Thoracic aorta (tissue), 2 donors: ENCODE measurements around the gene CABP1. TPM values are rescaled to one million over a fixed set of nuclear protein-coding genes. Genes with fewer than 3 reads are reported as not detected.

Experiments used
- ATAC-seq: fragments of 150-250 bp; one replicate; pipeline ENCODE4 v1.8.0; 2017; ENCODE audit warnings: low read depth; ENCODE audit not compliant: insufficient number of reproducible peaks, low FRiP score
- DNase-seq: peaks from one replicate; pipeline ENCODE4 v3.0.0-alpha.2; 2020; ENCODE audit warnings: low spot score
- H3K27ac ChIP-seq, 2 donors: fragments of 200-600 bp; sonication (generic); 1 replicate in 1 of 2; 2 replicates in 1 of 2; pipeline ENCODE4 v1.5.1; 2016; ENCODE audit warnings: mild to moderate bottlenecking in 2 of 2, moderate library complexity in 2 of 2
- H3K27me3 ChIP-seq: fragments of 200-600 bp; sonication (generic); replicated peaks from 2 replicates; pipeline ENCODE4 v1.6.0; 2016; ENCODE audit warnings: mild to moderate bottlenecking; ENCODE audit not compliant: insufficient read depth
- H3K36me3 ChIP-seq: fragments of 200-600 bp; sonication (generic); one replicate; pipeline ENCODE4 v1.5.1; 2016
- H3K4me1 ChIP-seq, 2 donors: fragments of 200-600 bp; sonication (generic); 1 replicate in 1 of 2; 2 replicates in 1 of 2; pipeline versions ENCODE4 v1.5.1 to v1.6.0; 2016; ENCODE audit warnings: low read depth in 2 of 2, mild to moderate bottlenecking in 1 of 2; ENCODE audit not compliant: control insufficient read depth in 1 of 2
- H3K4me3 ChIP-seq: fragments of 200-600 bp; sonication (generic); 2 replicates; pipeline ENCODE4 v1.5.1; 2016; ENCODE audit warnings: mild to moderate bottlenecking
- H3K9me3 ChIP-seq: fragments of 200-600 bp; sonication (generic); 2 replicates; pipeline ENCODE4 v1.5.1; 2016
- total RNA-seq, 2 donors: library from RNA; depleted of rRNA; stranded (reverse); fragments of >200 nt; gene quantifications; one replicate each; pipeline versions ENCODE4 v1.1.0 to v1.2.3, GENCODE V29; 2016
- TF ChIP-seq, protein P1 (sequence below): fragments of 200-600 bp; sonication (generic); IDR thresholded peaks from one replicate; pipeline ENCODE4 v1.5.1; 2019; ENCODE audit warnings: antibody characterized with exemption

CABP1 gene
- total RNA-seq, 2 donors from 2014 or later = 1.4 TPM; not detected in 1

DNA sequence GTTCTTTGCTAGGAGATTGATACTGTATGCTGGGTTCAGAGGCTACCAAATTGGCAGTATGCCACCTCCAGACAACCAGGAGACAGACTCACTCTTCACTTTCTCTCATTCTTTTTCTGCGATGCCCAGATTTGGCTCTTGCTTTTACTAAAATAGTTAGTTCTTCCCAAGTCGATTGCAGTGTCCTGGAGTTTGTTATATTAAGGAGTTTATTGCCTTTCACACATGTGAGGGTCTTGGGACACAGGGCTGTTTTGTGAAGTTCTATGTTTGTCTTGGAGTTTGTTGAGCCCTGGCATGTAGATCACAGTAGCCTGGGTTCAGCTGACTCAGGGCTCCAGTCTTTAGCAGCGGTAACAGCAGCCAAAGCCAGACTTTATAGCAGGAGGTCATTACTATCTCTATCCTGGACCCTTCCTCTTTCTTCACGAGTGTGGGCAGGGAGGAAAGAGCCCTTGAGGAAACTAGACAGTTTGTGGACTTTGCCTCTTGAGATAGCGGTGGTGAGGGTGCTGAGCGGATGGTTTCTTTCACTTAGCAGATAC lies 48.2 kb downstream of the CABP1 start:
- Histone ChIP-seq H3K27ac (no peak overlapping the region), H3K9me3 (no peaks in the 10 kb centered on the region), H3K36me3 (no peaks in the 10 kb centered on the region), H3K27me3 (no peaks in the 10 kb centered on the region), H3K4me1 (peaks cover 19 to 27% of the 10 kb centered on the region in 2 donors), H3K4me3 (peak overlapping the region; percentile 93)
- DNase-seq = no peak
- no peak for ATAC-seq
- TF ChIP-seq, protein P1, sequence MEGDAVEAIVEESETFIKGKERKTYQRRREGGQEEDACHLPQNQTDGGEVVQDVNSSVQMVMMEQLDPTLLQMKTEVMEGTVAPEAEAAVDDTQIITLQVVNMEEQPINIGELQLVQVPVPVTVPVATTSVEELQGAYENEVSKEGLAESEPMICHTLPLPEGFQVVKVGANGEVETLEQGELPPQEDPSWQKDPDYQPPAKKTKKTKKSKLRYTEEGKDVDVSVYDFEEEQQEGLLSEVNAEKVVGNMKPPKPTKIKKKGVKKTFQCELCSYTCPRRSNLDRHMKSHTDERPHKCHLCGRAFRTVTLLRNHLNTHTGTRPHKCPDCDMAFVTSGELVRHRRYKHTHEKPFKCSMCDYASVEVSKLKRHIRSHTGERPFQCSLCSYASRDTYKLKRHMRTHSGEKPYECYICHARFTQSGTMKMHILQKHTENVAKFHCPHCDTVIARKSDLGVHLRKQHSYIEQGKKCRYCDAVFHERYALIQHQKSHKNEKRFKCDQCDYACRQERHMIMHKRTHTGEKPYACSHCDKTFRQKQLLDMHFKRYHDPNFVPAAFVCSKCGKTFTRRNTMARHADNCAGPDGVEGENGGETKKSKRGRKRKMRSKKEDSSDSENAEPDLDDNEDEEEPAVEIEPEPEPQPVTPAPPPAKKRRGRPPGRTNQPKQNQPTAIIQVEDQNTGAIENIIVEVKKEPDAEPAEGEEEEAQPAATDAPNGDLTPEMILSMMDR = no peak

DNA sequence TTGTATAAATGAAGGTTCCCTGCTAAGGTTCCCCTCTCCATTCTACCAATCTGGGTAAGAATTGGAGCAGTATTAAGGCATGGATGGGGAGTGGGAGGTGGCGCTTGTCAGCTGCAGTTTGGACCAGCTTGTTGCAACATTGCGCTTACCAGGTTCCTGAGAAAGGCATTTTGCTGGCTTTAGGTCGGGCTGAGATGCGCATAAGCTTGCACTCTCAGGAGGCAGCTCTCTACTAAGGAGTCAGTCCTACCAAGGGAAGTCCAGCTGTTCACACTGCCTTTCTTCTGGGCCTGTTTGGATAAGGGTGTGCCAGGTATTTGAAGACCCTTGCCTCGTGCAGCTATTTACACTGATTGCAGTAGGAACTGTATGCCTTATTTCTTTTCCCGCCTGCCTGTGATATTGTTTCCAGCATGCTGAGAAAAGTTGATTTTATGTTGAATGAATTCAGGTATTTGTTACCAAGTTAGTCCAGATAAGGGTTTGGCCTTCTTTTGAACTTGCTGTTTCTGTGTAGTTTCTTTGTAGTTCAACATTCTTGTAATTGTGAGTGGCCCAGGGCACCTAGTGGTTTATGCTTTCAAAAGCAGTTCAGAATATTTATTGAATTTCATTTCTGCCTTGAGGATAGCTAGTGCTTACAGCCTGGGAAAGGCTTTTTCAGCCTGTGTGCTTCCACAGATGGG lies 49.1 kb downstream of the CABP1 start:
- TF ChIP-seq, protein P1 = no peak
- no peak for ATAC-seq
- no peak for DNase-seq
- H3K4me3 ChIP-seq = peak overlapping the region; percentile 93
- no peak overlapping the region for H3K27ac ChIP-seq
- no peaks in the 10 kb centered on the region for H3K27me3 ChIP-seq
- H3K9me3 ChIP-seq = no peaks in the 10 kb centered on the region
- H3K36me3 ChIP-seq = peaks cover 7% of the 10 kb centered on the region
- peaks cover 19 to 27% of the 10 kb centered on the region in 2 donors for H3K4me1 ChIP-seq

DNA sequence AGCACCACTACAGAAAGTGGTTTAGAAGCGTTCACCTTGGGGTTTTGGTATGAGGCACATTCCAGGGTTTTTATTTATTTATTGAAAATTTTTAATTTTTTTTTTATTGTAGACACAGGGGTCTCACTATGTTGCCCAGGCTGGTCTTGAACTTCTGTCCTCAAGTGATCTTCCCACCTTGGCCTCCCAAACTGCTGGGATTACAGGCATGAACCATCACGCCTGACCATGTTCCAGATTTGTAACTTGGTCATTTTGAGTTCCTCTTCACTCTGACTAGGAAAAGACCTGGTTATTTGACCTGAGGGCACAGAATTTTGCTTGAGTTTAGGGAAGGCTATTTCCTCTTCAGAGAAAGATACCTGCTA lies 49.6 kb downstream of the CABP1 start:
- TF ChIP-seq, protein P1 = no peak
- peaks cover 12% of the 10 kb centered on the region for H3K36me3 ChIP-seq
- no peak for DNase-seq
- peaks cover 19 to 27% of the 10 kb centered on the region in 2 donors for H3K4me1 ChIP-seq
- ATAC-seq = no peak
- H3K27ac ChIP-seq = no peak overlapping the region
- no peaks in the 10 kb centered on the region for H3K27me3 ChIP-seq
- no peaks in the 10 kb centered on the region for H3K9me3 ChIP-seq
- no peak overlapping the region for H3K4me3 ChIP-seq

DNA sequence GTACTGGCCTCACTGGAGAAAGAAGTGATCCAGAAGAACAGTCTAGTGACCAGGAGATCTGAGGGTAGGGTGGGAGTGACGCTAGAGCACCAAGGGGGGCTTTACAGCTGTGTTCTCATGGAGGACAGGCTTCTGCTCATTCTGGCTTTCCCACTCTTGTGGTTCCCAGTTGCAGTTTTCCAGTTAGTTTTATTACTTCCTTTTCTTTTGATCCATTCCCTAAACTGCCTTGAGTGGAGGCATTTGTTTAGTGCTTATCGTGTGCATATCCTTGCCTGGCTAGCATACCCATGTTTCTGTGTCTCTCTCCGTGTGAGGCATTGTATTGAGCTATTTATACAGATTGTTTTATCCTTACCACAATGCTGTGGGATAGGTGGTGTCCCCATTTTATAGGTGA lies 50.6 kb downstream of the CABP1 start:
- peaks cover 20% of the 10 kb centered on the region for H3K36me3 ChIP-seq
- DNase-seq (no peak), ATAC-seq (no peak)
- H3K27ac ChIP-seq = no peak overlapping the region
- TF ChIP-seq, protein P1 = no peak
- no peaks in the 10 kb centered on the region for H3K9me3 ChIP-seq
- H3K4me3 ChIP-seq = no peak overlapping the region
- no peaks in the 10 kb centered on the region for H3K27me3 ChIP-seq
- peaks cover 15 to 27% of the 10 kb centered on the region in 2 donors for H3K4me1 ChIP-seq

DNA sequence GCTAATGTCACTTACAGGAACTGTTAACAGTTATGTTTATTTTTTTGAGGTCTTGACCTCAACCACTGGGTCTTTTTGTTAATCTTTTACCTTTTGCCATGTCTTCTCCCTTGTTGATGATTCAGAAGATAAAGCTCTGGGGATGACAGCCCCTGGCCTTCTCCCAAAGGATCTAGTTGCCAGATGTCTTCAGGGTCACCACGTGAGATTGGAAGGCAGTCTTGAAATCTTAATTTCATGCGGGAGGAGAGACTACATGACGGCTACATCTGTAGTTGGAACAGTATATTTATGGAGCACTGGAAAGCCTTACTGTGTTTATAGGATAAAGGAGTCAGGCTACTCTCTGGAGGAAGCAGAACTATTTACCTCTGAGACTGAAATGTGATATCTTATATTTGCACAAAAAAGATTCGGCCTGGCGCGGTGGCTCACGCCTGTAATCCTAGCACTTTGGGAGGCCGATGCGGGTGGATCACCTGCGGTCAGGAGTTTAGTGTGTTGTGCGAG lies 52.2 kb downstream of the CABP1 start:
- H3K4me3 ChIP-seq = no peak overlapping the region
- DNase-seq = no peak
- H3K9me3 ChIP-seq = no peaks in the 10 kb centered on the region
- H3K27me3 ChIP-seq = no peaks in the 10 kb centered on the region
- TF ChIP-seq, protein P1 = no peak
- H3K27ac ChIP-seq = no peak overlapping the region
- H3K36me3 ChIP-seq = peaks cover 31% of the 10 kb centered on the region
- peaks cover 15 to 27% of the 10 kb centered on the region in 2 donors for H3K4me1 ChIP-seq
- no peak for ATAC-seq
